Activated T-helper 2 cell treated with anti-CD3 and anti-CD28 coated beads, Interferon-gamma antibody, Interleukin-2, Interleukin-4, amounts not matched to agents 10 μg/mL and 5 μg/mL and 100 μg/mL, durations not matched to agents 14 hours and 24 hours and 36 hours (primary cell): ENCODE measurements around the gene FGFRL1. TPM values are rescaled to one million over a fixed set of nuclear protein-coding genes. Genes with fewer than 3 reads are reported as not detected.
"Not testable (repeated sequence)": the region's sequence is repeated elsewhere in the genome, so short reads cannot be mapped to it uniquely, and the experiment has no call there.

Experiments used
- DNase-seq: peaks from one replicate; pipeline ENCODE4 v3.0.0; 2021; ENCODE audit warnings: low spot score
- H3K27ac Mint-ChIP-seq: one replicate; pipeline ENCODE4 v1.8.0; 2021; ENCODE audit warnings: mixed read lengths
- H3K27me3 Mint-ChIP-seq: one replicate; pipeline ENCODE4 v1.8.0; 2021; ENCODE audit warnings: low read depth, mixed read lengths
- H3K36me3 Mint-ChIP-seq: one replicate; pipeline ENCODE4 v1.8.0; 2021; ENCODE audit warnings: low read depth, mixed read lengths
- H3K4me1 Mint-ChIP-seq: one replicate; pipeline ENCODE4 v1.8.0; 2021; ENCODE audit warnings: low read depth, mixed read lengths
- H3K4me3 Mint-ChIP-seq: one replicate; pipeline ENCODE4 v1.8.0; 2021; ENCODE audit warnings: low read depth, mild to moderate bottlenecking, moderate library complexity, mixed read lengths
- H3K9me3 Mint-ChIP-seq: one replicate; pipeline ENCODE4 v1.8.0; 2021; ENCODE audit warnings: mixed read lengths
- intact Hi-C: fragments of 100-400 bp; cut with micrococcal nuclease; formaldehyde crosslinking; loops from one replicate; pipeline ENCODE4 v1.15.1; 2023
- total RNA-seq: library from RNA; stranded (reverse); gene quantifications from 2 replicates; pipeline ENCODE4 v1.2.3, GENCODE V29; 2022

FGFRL1 gene
- total RNA-seq, 1 donor from 2014 or later, result 17.5 TPM

DNA sequence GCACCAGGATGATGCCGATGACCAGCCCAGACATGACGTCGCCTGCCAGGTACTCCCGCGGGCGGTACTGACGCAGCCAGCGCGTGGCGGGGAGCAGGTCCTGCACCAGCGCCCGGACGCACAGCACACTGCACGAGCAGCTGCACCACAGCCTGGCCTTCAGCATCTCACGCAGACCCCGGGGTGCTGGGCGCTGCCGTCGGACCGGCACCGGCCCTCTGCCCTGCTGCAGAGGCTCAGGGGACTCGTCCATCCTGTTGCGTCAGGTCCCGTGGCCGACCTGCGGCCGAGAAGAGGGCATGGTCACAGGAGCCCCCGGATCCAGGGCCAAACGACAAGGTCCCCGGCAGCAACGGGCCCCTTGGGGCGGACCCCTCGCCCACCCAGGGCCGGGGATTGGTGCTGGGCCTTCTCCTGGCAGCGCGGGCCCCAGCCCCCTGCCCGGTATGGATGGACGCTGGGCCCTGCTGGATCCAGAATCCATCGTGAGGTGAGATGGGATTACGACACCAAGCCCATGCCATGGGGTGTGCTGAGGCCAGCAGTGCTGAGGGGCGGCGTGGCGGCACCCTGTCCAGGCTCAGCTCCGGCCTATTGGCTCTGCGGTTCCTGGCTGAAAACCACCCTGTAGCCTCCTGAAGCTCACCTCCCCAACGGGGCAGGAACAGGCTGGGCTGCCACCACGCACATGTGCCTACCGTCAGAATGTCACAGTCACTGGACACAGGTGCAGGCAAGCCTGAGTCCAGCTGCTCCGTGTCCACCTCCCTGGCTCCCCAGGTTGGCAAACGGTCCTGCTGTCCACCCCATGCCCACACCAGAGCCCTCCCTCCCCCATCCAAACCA lies 19.8 kb upstream of the FGFRL1 start:
- Mint-ChIP-seq H3K4me3 (no peak overlapping the region), H3K27ac (no peak overlapping the region), H3K27me3 (peaks cover 5% of the 10 kb centered on the region), H3K9me3 (no peaks in the 10 kb centered on the region), H3K4me1 (peaks cover 2% of the 10 kb centered on the region), H3K36me3 (no peaks in the 10 kb centered on the region)
- DNase-seq, result no peak
- intact Hi-C loops, result no loop called here

DNA sequence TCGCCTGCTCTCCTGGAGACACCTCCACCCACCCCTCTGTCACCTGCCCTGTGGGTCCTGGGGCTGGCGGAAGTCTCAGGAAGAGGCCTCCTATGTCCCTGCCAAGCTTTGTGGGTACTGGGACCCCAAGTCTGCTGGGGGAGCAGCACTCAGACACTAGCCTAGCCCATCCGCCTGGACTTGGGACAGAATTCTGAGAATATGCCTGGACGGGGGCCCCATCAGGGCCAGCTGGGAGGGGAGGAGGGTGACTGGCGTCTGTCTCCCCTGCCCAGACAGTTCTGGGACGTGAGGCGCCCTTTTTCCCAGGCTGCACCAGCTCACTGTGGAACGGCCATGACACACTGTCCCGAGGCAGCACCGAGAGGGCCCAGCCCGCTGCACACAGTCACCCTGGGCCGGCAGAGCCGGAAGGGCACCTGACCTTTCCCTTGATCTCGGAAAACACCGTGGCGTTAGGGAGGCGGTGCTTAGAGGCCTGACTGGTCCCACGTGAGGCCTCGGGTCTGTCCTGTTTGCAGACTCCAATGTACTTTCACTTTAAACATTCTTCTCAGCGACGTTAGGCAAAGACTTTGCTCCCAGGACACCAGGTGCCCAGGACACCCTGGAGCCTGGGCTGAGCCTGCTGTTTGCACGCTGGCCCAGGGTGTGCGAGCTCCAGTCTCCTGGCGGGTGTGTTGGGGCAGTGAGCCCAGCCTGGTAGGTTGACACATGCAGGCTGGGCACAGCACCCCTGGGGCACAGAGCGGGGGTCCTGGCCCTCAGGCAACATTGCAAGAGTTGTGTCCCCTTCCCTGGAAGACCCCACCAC lies 18.9 kb upstream of the FGFRL1 start:
- Mint-ChIP-seq H3K9me3 (no peaks in the 10 kb centered on the region), H3K4me3 (no peak overlapping the region), H3K4me1 (peaks cover under 1% of the 10 kb centered on the region), H3K27me3 (peaks cover 8% of the 10 kb centered on the region), H3K36me3 (no peaks in the 10 kb centered on the region), H3K27ac (no peak overlapping the region)
- DNase-seq, result no peak
- intact Hi-C loops, result no loop called here

DNA sequence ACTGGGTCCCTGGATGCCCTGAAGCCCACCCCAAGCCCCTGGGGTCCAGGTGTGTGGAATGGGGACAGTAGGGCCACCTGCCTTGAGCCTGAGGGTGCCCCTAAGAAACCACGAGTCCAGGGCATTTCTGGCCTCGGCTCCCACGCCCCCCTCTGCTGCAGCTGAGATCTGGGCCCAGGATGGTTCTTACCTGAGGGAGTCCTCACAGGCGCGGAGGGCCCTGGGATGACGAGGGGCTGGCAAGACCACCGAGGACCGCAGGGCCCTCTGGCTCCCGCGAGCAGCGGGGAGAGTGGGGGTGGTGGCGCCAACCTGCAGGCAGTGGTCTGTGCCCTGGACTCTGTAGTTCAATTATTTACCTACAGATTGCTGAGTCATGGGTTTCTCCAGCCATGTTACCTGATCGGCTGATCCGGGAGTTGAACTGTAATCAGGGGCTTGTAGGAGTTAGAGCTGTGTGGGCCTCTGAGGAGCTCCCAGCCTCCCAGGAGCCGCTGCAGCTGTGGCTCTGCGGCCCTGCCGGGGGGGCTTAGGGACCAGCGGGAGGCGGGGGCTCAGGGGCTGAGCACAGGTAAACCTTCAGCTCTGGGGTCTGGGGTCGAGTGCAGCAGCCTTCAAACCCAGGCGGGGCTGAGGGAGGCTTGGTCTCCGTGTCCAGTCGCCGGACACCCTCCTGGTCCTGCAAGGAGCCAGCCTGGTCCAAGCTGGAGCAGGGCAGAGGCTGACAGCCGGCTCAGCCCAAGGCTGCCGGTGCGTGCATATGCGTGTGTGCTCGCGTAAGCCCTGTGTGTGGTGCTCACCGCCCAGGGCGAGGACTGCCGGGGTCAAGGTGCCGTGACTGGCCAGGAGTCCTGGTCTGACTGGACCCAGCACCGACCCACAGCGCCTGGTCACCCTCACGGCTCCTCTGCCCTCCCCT lies 18.1 kb upstream of the FGFRL1 start, which contains the start of gene SLC26A1:
TSS of gene SLC26A1 (minus strand) at position 294 of the 919 bp plus-strand sequence. CDS start 1,701 bp downstream, outside the sequence.
- H3K9me3 Mint-ChIP-seq, result no peaks in the 10 kb centered on the region
- no peaks in the 10 kb centered on the region for H3K4me1 Mint-ChIP-seq
- H3K27me3 Mint-ChIP-seq, result peaks cover 15% of the 10 kb centered on the region
- no peak for DNase-seq
- intact Hi-C loops, result no loop called here
- no peak within 1 kb of the TSS for H3K4me3 Mint-ChIP-seq
- no peaks in the 10 kb centered on the region for H3K36me3 Mint-ChIP-seq
- H3K27ac Mint-ChIP-seq, result no peak within 1 kb of the TSS

DNA sequence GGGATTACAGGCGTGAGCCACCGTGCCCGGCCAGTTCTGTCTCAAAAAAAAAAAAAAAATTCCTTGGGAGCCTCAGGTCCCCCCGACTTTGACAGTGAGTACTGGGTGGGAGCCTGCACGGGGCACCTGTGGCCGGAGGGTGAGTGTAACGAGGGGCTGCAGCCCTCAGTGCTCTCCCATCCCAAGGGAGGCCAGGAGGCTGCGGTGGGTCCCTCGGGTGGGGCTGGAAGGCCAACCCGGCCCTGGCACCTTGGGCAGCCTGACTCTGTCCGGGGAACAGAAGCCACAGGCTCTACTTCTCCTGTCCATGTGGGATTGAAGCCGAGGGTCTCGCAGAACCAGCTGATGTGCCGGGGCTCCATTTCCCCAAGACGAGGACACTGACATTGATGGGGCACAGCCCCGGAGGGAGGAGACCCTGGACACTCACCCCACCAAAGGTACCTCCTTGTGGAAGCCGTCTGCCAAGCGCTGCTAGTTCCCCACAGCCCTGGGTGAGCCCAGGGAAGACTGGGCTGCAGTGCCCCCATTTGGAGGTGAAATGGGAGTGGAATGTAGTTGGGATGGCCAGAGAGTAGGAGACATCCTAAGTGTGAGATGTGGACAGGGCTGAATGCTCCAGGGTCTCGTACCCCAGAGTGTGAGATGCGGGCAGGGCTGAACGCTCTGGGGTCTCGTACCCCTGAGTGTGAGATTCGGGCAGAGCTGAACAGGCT lies 16.0 kb upstream of the FGFRL1 start:
- no peak overlapping the region for H3K4me3 Mint-ChIP-seq
- DNase-seq, result no peak
- H3K9me3 Mint-ChIP-seq, result no peaks in the 10 kb centered on the region
- peaks cover 24% of the 10 kb centered on the region for H3K27me3 Mint-ChIP-seq
- H3K4me1 Mint-ChIP-seq, result no peaks in the 10 kb centered on the region
- no peaks in the 10 kb centered on the region for H3K36me3 Mint-ChIP-seq
- intact Hi-C loops, result no loop called here
- H3K27ac Mint-ChIP-seq, result no peak overlapping the region

DNA sequence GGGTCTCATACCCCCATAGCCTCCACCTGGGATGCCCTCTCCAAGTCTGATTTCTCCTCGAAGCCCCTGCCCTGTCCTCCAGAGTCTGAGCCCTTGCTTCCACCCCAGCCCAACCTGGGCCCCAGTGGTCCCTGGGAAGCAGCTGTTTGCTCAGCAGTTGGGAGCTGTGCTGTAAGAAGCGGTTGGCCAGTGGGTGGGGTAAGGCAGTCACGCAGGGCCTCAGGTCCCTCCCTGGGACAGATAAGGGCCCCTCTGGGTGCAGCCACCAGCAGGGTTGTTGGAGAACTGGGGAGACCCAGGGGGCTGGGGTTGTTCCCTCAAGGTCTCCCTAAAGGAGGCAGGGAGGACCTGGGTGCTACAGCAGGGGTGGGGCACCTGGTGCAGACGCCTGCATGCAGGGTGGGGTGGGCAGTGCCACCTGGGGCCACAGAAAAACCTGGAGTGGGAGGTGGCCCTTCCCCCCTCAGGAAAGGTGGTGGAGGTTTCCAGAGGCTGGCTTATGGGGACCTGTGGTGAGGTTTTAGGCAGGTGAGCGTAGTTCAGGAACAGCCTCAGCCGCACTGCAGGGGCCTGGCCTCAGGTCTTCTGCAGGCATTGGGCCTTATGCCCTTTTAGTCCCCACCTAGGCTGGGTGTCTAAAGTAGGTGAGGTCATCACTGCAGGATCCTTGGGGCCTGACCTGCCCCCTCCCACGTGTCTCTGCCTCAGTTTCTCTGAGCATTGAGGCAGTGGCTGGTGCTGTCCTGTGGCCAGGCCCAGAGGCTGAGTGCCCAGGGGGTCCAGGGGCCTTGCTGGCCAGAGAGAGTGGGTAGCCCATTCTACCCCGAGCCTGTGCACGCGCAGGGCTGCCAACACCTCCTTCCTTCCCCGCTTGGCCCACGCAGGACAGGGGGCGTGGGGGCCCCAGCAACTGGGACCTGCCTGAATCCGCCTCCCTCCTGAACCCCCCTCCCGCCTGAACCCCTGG lies 15.1 kb upstream of the FGFRL1 start:
- Mint-ChIP-seq H3K27ac (no peak overlapping the region), H3K4me3 (no peak overlapping the region), H3K27me3 (peaks cover 28% of the 10 kb centered on the region), H3K36me3 (no peaks in the 10 kb centered on the region), H3K4me1 (no peaks in the 10 kb centered on the region), H3K9me3 (no peaks in the 10 kb centered on the region)
- DNase-seq, result no peak
- intact Hi-C loops, result no loop called here

DNA sequence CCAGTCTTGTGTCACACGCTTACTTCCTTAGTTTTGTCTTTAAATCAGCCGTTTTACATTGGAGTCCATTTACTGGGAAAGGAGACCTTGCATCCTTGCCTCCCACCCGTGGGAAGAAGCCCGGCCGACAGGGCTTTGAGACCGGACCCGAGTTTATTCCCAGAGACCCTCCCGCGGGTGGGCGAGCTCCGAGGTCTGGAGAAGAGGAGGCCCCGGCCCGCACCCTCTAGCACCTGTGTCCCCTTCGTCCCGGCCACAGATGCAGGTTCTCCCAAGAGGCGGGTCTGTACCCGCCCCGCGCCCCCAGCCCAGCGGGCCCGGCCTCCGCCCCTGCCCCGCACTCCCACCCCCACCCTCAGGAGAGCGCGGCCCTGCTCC lies 14.4 kb upstream of the FGFRL1 start:
- H3K4me1 Mint-ChIP-seq, result no peaks in the 10 kb centered on the region
- DNase-seq, result no peak
- no peak overlapping the region for H3K27ac Mint-ChIP-seq
- no peaks in the 10 kb centered on the region for H3K9me3 Mint-ChIP-seq
- H3K27me3 Mint-ChIP-seq, result peaks cover 30% of the 10 kb centered on the region
- no peak overlapping the region for H3K4me3 Mint-ChIP-seq
- intact Hi-C loops, result no loop called here
- no peaks in the 10 kb centered on the region for H3K36me3 Mint-ChIP-seq

DNA sequence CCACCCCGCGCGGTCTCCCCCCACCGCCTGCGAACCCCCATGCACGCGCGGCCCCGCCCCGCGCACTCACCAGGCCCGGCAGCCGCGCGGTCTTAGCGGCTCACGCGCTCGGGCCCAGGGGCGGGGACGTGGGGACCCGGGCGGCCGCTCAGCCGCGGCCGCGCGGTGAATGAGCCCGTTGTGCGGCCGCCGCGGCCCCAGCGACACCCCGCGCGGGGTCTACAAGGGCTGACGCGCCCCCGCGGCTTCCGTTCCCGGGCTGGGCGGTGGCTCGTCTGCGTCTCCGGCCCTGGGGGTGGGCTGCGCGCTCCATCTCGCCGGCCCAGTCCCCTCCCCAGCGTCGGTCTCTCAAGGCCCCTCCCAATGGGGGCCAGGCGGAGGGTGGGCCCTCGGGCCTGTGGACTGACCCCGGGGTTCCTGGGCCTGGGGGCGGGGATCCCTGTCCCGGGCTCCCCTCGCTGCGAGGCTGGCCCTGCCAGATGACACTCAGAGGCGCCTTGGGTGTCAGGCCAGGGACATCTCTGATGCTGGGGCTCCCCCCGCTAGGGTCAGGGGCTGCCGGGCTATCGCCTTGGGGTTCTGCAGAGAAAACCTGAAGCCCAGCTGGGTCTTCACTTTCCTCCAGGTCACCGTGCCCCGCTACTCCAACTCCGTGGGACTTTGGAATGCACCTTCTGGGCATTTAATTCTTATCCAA lies 13.9 kb upstream of the FGFRL1 start:
- Mint-ChIP-seq H3K36me3 (no peaks in the 10 kb centered on the region), H3K9me3 (no peaks in the 10 kb centered on the region), H3K4me3 (no peak overlapping the region), H3K27ac (no peak overlapping the region), H3K27me3 (peaks cover 32% of the 10 kb centered on the region), H3K4me1 (no peaks in the 10 kb centered on the region)
- intact Hi-C loops, result no loop called here
- no peak for DNase-seq

DNA sequence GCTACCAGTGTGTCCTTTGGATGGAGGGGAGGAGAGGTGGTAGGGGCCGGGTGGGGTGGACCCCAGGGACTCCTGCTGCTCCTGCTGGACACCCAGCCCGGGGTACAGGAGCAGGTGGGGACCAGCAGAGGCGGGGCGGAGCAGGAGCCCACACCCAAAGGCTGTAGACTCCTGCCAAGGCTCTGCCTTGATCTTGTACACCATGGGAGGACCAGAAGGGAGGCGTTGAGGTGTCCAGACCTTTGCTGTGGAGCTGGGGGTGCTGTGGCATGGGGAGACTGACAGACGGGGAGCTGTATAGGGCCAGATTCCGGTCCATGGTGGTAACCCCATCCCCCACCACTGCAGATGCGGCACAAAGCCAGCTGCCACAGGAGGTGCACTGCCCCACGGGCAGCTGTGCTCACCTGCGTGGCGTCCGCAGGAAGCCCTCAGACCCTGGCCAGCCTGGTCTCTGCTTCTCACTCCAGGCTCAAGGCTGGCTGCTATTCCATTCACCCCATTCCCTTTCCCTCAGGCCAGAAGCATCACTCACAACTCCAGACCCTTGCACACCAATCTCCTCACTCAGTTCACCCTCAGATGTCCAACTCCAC lies 13.2 kb upstream of the FGFRL1 start:
- peaks cover 32% of the 10 kb centered on the region for H3K27me3 Mint-ChIP-seq
- DNase-seq, result no peak
- no peak overlapping the region for H3K4me3 Mint-ChIP-seq
- intact Hi-C loops, result no loop called here
- H3K36me3 Mint-ChIP-seq, result no peaks in the 10 kb centered on the region
- no peak overlapping the region for H3K27ac Mint-ChIP-seq
- no peaks in the 10 kb centered on the region for H3K9me3 Mint-ChIP-seq
- no peaks in the 10 kb centered on the region for H3K4me1 Mint-ChIP-seq

DNA sequence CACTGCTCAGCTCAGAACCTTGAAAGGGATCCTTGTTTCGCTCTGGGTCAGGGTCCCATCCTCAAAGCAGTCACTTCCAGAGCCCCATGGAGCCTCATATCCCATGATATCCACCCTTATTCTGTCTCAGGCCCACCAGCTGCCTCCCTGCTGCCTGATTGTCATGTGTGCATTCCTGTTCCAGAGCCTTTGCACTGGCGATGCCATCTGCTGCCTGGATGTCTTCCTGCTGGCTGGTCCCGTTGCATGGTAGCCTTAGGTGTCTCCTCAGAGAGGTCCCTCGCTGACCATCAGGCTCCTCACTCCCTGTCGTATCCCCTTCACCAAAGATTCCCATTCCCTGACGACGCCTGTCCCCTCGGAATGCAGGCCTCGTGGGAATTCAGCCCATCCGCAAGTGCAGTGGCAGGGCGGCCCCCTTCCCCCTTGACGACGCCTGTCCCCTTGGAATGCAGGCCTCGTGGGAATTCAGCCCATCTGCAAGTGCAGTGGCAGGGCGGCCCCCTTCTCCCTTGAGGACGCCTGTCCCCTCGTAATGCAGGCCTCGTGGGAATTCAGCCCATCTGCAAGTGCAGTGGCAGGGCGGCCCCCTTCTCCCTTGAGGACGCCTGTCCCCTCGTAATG lies 12.1 kb upstream of the FGFRL1 start:
- H3K4me3 Mint-ChIP-seq, H3K9me3 Mint-ChIP-seq, DNase-seq, H3K27ac Mint-ChIP-seq, H3K4me1 Mint-ChIP-seq, H3K36me3 Mint-ChIP-seq, intact Hi-C loops: not testable (repeated sequence)
- peaks cover 35% of the 10 kb centered on the region for H3K27me3 Mint-ChIP-seq

DNA sequence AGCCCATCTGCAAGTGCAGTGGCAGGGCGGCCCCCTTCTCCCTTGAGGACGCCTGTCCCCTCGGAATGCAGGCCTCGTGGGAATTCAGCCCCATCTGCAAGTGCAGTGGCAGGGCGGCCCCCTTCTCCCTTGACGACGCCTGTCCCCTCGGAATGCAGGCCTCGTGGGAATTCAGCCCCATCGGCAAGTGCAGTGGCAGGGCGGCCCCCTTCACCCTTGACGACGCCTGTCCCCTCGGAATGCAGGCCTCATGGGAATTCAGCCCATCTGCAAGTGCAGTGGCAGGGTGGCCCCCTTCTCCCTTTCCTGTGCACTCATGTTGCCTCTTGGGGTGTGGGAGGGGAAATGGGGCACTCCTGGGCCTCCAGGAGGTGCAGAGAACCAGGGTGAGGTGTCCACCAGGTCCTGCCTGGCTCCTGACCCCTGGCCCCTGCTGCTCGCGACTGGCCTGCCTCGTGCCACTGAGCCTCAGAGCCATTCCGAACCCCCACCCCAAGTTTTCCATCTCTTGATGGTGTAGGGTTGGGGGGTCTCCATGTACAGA lies 11.5 kb upstream of the FGFRL1 start:
- DNase-seq, result no peak
- Mint-ChIP-seq H3K4me1 (no peaks in the 10 kb centered on the region), H3K36me3 (no peaks in the 10 kb centered on the region), H3K9me3 (no peaks in the 10 kb centered on the region), H3K27ac (no peak overlapping the region), H3K4me3 (no peak overlapping the region), H3K27me3 (peaks cover 40% of the 10 kb centered on the region)
- intact Hi-C loops, result no loop called here
